SK-N-MC (cell line): ENCODE data around the gene MAML3.

ENCODE experiments used
- DNase-seq: peaks from one replicate; pipeline ENCODE4 v3.0.0-alpha.2; 2011; ENCODE audit warnings: low read depth, low spot score
- H3K27ac ChIP-seq: fragments of 200-600 bp; sonication (generic); 2 replicates; pipeline ENCODE4 v1.5.1; 2016; ENCODE audit warnings: mixed run types
- H3K36me3 ChIP-seq: fragments of 200-600 bp; sonication (generic); 2 replicates; pipeline ENCODE4 v1.6.1; 2017; ENCODE audit warnings: antibody characterized with exemption, low read length, mixed read lengths; ENCODE audit not compliant: insufficient read depth
- H3K4me3 ChIP-seq: fragments of 200-600 bp; sonication (generic); 2 replicates; pipeline ENCODE4 v1.5.1; 2016
- H3K9ac ChIP-seq: fragments of 200-600 bp; sonication (generic); 2 replicates; pipeline ENCODE4 v1.8.0; 2017; ENCODE audit warnings: mixed run types, mixed read lengths; ENCODE audit not compliant: insufficient read length
- H3K9me3 ChIP-seq: fragments of 200-600 bp; sonication (generic); 2 replicates; pipeline ENCODE4 v1.6.1; 2017; ENCODE audit warnings: low read depth, mild to moderate bottlenecking, antibody characterized with exemption, low read length, moderate library complexity, mixed read lengths
- EZH2 ChIP-seq: fragments of 200-600 bp; sonication (generic); IDR thresholded peaks from one replicate; pipeline ENCODE4 v1.6.1; 2017; ENCODE audit warnings: antibody characterized with exemption
- FOXP2 ChIP-seq: optimal IDR thresholded peaks from 2 replicates; pipeline ENCODE3; 2011; ENCODE audit warnings: mild to moderate bottlenecking, moderate library complexity; ENCODE audit not compliant: insufficient read depth; ENCODE audit errors: extremely low read length, control extremely low read depth
- POLR2AphosphoS5 ChIP-seq: IDR thresholded peaks from 2 replicates; pipeline ENCODE4 v1.6.1; 2012; ENCODE audit warnings: mild to moderate bottlenecking, low read depth, low read length, borderline replicate concordance

The MAML3 gene

GRCh38 chr4:139743027-139743426, 411.0 kb downstream of the MAML3 start:
- H3K9ac ChIP-seq, result no peak overlapping the region
- DNase-seq, result no peak
- TF ChIP-seq POLR2AphosphoS5 (no peak), FOXP2 (no peak), EZH2 (no peak)
- H3K4me3 ChIP-seq, result no peak overlapping the region
- H3K9me3 ChIP-seq, result no peaks in the 10 kb centered on the region
- H3K27ac ChIP-seq, result no peak overlapping the region
- no peaks in the 10 kb centered on the region for H3K36me3 ChIP-seq

DNA sequence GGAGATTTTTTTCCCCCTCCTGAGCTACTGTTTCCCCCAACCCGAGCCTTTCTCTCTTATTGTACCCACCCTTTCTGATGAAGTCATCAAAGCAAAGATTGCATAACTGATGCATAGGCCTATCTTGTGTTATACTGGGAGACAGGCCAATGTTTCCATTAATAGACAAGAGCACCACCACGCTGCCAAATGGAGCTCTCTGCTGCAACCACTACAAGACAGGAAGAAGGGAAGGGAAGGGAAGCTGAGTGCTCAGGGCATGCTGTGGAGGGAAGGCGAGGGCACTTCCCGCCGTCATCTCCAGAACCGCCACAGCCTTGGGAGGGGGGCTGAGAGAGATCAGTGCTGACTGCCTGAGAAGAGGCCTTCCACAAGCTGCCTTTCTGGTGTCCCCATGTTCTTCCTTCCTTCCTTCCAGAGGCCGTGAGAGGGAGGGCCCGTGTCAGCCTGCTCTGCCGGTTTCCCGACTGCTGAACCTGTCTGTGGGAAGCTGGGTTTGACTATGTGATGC, 413.4 kb downstream of the MAML3 start:
- no peak for DNase-seq
- TF ChIP-seq EZH2, result no peak
- no peak for TF ChIP-seq POLR2AphosphoS5
- TF ChIP-seq FOXP2, result no peak
- Histone ChIP-seq H3K9me3 (no peaks in the 10 kb centered on the region), H3K4me3 (no peak overlapping the region), H3K27ac (peak overlapping the region; percentile 46; the same call in 1 of the 2 replicates), H3K36me3 (no peaks in the 10 kb centered on the region), H3K9ac (no peak overlapping the region)

GRCh38 chr4:139740121-139740520, 413.9 kb downstream of the MAML3 start:
- Histone ChIP-seq H3K27ac (peak overlapping the region; percentile 40; the same call in 1 of the 2 replicates), H3K9ac (no peak overlapping the region), H3K36me3 (no peaks in the 10 kb centered on the region), H3K4me3 (no peak overlapping the region), H3K9me3 (no peaks in the 10 kb centered on the region)
- no peak for TF ChIP-seq EZH2
- TF ChIP-seq FOXP2, result no peak
- TF ChIP-seq POLR2AphosphoS5, result no peak
- DNase-seq, result no peak

DNA sequence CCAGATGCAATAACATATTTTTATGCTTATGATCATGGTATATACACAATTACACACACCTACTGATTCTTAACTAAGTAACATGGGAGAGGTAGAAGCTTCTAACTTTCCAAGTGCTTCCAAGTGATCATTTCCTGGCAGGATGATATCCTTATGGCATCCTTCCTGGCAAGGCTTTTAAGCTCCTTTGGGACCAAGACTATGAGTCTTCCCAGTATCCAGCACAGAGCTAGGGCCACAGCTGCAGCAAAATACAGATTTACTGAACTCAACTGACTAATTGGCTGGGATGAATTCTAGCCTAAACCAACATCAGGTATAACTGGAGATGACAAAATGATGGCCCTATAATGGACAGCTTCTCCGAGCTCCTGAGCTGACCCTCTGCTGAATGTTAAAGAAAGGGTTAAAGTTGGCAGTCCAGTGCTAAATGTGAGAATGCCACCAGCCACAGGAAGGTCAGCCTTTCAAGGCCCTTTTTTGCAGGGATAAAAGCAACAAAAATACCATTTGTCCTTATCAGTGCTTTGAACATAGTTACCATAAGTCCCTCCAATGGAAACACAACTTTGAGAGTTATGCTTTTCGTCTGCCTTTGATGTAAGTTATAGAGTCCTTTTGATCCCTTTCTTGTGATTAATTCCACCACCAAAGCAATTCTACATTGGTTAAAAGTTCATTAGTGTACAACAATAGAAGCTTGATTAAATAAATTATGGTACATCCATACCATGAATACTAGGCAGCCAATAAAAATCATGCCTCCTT, 415.0 kb downstream of the MAML3 start:
- Histone ChIP-seq H3K9me3 (no peaks in the 10 kb centered on the region), H3K4me3 (no peak overlapping the region), H3K9ac (no peak overlapping the region), H3K36me3 (no peaks in the 10 kb centered on the region), H3K27ac (no peak overlapping the region)
- DNase-seq, result no peak
- TF ChIP-seq FOXP2, result no peak
- no peak for TF ChIP-seq EZH2
- TF ChIP-seq POLR2AphosphoS5, result no peak

DNA sequence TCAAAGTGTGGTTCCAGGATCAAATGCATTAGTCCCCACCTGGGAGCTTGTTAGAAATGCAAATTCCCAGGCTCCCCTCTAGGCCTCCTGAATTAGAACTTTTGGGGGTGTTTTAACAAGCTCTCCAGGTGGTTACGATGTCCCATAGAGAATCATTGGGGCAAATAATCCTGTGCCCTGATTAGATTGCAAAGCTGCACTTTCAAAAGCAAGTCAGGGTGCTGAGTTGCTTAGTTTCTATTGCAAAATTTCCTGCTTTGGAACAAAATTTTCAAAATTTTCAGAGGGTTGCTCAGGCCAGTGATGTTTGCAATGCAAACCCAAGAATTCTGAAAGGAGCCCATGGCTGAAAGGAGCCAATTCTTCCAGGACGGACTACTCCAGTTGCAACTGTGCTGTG, 417.3 kb downstream of the MAML3 start:
- no peak for DNase-seq
- Histone ChIP-seq H3K9me3 (no peaks in the 10 kb centered on the region), H3K9ac (no peak overlapping the region)

DNA sequence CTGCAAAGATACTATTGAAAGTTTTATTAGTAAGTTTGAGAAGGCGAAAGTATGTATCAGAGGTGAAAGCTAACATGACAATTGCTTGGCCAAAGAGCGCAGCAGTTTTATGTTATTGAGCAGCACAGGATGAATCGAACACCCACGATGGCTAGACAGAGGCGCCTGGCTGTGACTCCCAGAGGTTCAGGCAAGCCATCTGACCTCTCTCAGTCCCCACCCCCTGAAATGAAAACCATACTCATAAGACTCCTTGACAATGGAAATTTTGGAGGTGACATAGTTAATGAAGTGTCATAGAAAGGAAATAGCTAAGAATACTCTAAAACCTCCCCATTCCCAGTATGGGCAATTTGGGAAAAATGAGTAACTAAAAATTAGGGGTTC, 417.7 kb downstream of the MAML3 start:
- no peak overlapping the region for H3K27ac ChIP-seq
- H3K36me3 ChIP-seq, result no peaks in the 10 kb centered on the region
- H3K9me3 ChIP-seq, result no peaks in the 10 kb centered on the region
- H3K4me3 ChIP-seq, result no peak overlapping the region
- TF ChIP-seq POLR2AphosphoS5, result no peak
- no peak for TF ChIP-seq EZH2
- TF ChIP-seq FOXP2, result no peak
- DNase-seq, result no peak
- no peak overlapping the region for H3K9ac ChIP-seq

More for the DNA sequence above, 417.3 kb downstream of the MAML3 start:
- H3K36me3 ChIP-seq, result no peaks in the 10 kb centered on the region
- no peak for TF ChIP-seq FOXP2
- TF ChIP-seq POLR2AphosphoS5, result no peak
- TF ChIP-seq EZH2, result no peak
- H3K4me3 ChIP-seq, result no peak overlapping the region
- no peak overlapping the region for H3K27ac ChIP-seq

DNA sequence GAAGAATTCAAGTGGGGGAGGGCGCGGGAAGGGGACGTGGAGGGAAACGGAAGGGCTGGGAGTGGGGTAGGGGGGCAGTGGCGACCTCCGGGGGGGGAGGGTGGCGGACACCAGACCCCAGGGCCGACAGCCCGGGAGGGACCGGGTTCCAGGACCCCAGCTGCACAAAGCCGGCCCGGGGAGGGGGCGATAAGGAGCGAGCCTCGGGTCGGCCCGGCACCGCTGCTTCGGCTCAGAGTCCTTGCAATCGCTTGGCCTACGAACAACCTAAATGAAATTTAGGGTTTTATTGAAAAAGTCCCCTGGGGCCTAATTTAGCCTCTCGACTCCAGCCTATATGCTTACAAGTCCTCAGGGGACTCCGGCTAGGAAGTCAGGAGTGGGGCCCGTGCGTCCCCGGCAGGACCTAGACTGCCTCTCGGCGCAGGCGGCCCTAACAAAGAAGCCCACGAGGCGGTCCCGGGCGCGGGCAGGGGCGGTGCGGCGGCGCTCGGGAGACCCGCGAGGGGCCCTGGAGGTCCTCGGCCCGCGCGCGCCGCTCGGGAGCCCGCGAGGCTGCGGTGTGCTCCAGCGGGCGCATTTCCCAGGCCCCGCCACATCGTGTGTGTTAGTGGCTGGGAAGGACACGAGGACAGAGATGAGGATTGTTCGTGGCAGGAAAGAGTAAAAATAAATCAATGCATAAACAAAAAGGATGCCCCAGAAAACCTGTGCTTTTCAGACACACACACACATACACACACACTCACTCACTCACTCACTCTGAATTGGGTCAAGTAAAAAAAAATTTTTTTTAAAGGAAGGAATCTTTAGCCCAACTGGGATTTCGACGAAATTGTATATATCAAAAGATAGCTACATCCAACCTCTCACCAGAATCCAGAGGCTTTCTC, 418.4 kb downstream of the MAML3 start:
- Histone ChIP-seq H3K4me3 (peak overlapping the region; percentile 78), H3K27ac (no peak overlapping the region), H3K36me3 (no peaks in the 10 kb centered on the region), H3K9me3 (no peaks in the 10 kb centered on the region), H3K9ac (peak overlapping the region; percentile 74)
- no peak for DNase-seq
- TF ChIP-seq POLR2AphosphoS5 (no peak), FOXP2 (no peak), EZH2 (no peak)

DNA sequence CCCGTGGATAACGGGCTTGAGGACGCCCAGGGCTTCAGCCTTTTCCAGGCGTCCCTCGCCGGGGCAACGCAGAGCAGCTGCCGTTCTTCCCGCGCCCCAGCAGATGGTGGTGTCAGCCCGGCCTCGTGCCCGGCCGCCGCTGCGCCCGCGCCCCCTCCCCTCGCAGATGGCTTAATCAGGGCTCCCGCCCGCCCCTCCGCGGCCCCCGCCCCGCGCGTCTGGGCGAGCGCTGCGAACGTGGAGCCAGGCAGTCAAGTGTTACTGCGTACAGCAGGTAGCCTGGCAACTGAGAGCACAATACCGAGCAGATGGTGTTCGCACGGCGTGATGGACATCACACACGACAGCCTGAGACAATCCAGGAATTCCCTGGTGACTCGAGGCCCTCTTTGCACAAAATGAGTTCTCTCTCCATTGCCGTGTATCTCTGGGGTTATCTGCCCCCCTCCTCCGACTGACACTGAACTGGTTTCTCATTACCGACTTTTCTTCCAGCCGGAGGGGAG, 419.1 kb downstream of the MAML3 start:
- peak overlapping the region; percentile 74 for H3K9ac ChIP-seq
- DNase-seq, result no peak
- no peaks in the 10 kb centered on the region for H3K36me3 ChIP-seq
- peak overlapping the region; percentile 78 for H3K4me3 ChIP-seq
- H3K9me3 ChIP-seq, result no peaks in the 10 kb centered on the region
- peak overlapping the region; percentile 79 for H3K27ac ChIP-seq
- TF ChIP-seq FOXP2 (no peak), POLR2AphosphoS5 (no peak), EZH2 (no peak)
